Coronary artery (tissue), 2 donors: ENCODE results near the gene OR2T10.
"Not testable (repeated sequence)": the region's sequence is repeated elsewhere in the genome, so short reads cannot be mapped to it uniquely, and the experiment has no call there.

Experiments used
- DNase-seq: peaks from one replicate; pipeline ENCODE4 v3.0.0-alpha.2; 2017; ENCODE audit warnings: low spot score
- H3K27ac ChIP-seq, 2 donors: fragments of 200-600 bp; sonication (generic); one replicate each; pipeline ENCODE4 v1.5.1; 2016 to 2019
- H3K4me3 ChIP-seq: fragments of 200-600 bp; sonication (generic); 2 replicates; pipeline ENCODE4 v1.5.1; 2016; ENCODE audit warnings: mild to moderate bottlenecking, moderate library complexity
- CTCF ChIP-seq: fragments of 200-600 bp; sonication (generic); IDR thresholded peaks from one replicate; pipeline ENCODE4 v1.5.1; 2019; ENCODE audit warnings: antibody characterized with exemption

Gene OR2T10

GRCh38 chr1:248597589-248597988 lies at the start of gene OR2T10:
Gene OR2T10, minus strand, starts transcription at chr1:248597700. Its CDS starts 3,932 bp downstream, at chr1:248593768.
- H3K4me3 ChIP-seq, result no peak within 1 kb of the TSS
- TF ChIP-seq CTCF, result no peak
- H3K27ac ChIP-seq, result no peak within 1 kb of the TSS
- DNase-seq, result no peak

DNA sequence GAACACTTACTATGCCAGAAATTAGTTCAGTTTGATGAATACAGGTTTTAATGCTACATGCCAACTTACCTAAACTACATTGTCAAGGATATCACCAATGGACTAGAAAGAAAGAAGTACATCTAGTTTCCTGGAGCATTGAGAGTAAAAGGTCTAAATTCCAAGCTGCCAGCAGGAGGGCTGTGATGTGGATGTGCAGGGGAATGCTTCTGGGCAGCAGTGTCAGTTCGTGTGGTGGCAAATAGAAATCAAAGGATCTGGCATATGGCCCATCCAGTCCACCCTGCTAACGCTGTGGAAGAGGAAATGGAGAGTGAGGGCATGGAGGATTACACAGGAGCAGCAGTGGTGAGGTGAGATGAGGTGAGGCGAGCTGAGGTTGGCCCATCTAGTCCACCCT lies 47.7 kb upstream of the OR2T10 start, which contains the start of gene OR2T35:
TSS of gene OR2T35 (minus strand) at position 101 of the 400 bp plus-strand sequence. CDS start 6,020 bp downstream, outside the sequence.
- not testable (repeated sequence) for H3K4me3 ChIP-seq, H3K27ac ChIP-seq, DNase-seq

DNA sequence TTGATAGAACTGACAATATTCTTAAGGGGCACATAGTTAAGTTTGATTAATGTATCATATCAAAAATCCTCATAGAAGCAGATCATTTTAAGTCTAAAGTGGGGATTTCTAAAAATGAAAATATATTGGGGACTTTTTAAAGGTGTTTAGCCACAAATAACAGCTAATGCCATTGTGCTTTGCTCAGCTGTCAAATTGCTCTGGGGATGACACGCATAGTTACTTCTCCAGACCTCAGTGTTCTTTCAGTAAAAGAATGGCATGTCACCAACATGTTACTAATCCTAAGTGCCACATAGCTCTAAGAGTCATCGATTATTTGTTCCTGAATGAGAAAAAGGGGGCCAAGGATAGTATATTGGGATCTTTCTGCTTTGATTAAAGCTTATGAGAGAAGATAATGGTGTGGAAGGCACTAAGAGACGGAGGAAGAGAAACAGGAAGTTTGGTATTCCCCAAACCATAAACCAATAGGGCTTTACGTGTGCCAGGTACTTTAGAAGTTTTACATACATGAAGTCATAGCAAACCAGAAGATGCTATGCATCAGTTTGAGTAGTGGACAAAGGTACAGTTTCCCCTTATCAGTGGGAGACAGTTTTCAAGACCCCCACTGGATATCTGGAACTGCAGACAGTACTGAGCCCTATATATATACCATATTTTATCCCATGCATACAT lies 45.6 kb upstream of the OR2T10 start:
- not testable (repeated sequence) for H3K27ac ChIP-seq, DNase-seq, H3K4me3 ChIP-seq

DNA sequence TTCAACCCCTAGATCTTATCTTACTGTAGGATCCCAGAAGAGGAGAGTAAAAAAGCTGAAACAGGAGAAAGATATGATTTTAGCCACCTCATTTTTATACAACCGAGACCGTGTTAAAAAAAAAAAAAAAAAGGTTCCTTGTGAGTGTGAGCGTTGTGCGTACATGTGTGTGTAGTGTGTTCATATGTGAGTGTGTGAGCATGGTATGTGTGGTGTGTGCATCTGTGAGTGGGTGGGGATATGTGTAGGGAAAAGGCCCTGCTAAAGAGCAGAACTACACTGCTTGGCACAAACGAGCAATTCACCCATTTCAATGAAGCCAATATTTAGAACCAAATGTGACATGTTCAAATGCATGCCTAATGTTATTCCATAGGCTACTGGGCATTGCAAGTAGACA lies 44.1 kb upstream of the OR2T10 start:
- H3K27ac ChIP-seq, H3K4me3 ChIP-seq, DNase-seq: not testable (repeated sequence)

DNA sequence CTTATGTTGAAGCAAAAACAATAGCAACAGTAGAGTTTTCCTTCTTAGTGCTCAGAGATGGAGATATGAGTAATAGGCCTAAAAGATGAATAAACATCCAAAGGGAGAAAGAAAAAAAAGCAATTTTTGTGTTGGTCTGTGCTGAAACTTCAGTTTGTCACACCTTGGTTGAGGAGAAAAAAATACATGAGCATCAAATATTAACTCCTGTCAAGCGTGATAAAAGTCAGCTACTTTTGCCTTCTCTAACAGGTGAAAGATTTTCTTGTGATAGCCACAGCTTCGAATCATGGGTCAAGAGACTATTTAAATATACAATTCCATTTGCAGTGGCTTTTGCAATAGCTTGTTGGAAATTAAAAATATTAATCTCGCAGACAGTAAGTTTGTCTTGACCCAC lies 43.4 kb upstream of the OR2T10 start:
- H3K4me3 ChIP-seq, H3K27ac ChIP-seq, DNase-seq: not testable (repeated sequence)

- H3K4me3 ChIP-seq, DNase-seq, H3K27ac ChIP-seq: not testable (repeated sequence)
These were observed 42.2 kb upstream of the OR2T10 start for GRCh38 chr1:248639652-248640051.

DNA sequence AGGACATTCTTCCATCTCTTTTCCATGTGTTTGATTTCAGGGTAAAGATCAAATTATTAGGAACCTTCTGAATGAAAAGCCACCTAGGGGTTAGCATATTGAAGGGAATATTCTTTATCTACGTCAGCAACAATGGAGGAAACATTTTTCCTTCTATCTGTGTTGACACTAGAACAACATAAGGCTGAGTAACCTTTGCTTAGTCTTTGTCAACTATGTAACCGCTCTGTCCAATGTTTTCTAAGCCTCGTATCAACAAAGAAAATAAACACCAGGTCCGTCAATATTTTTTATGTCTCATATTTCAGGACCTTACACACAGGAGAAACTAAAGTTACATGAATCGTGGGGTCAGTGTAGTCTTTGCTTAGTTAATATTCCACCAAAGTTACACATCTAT lies 39.1 kb upstream of the OR2T10 start:
- not testable (repeated sequence) for H3K4me3 ChIP-seq, H3K27ac ChIP-seq, DNase-seq

- H3K4me3 ChIP-seq, DNase-seq, H3K27ac ChIP-seq: not testable (repeated sequence)
These were observed 37.5 kb upstream of the OR2T10 start, which contains the start of gene OR2T11 for GRCh38 chr1:248634991-248635390. Gene OR2T11, minus strand, starts transcription at chr1:248635091. Its CDS starts 7,963 bp downstream, at chr1:248627128.

GRCh38 chr1:248631354-248632008 lies 34.0 kb upstream of the OR2T10 start:
- Histone ChIP-seq H3K4me3 (no peak overlapping the region), H3K27ac (no peak overlapping the region)
- DNase-seq, result no peak
- no peak for TF ChIP-seq CTCF

- Histone ChIP-seq H3K4me3 (no peak overlapping the region), H3K27ac (no peak overlapping the region)
- DNase-seq, result no peak
- TF ChIP-seq CTCF, result no peak
These were observed 33.1 kb upstream of the OR2T10 start for GRCh38 chr1:248630551-248630950.
